Immature natural killer cell (primary cell): ENCODE measurements around the gene TAS2R19. TPM values are rescaled to one million over a fixed set of nuclear protein-coding genes. Genes with fewer than 3 reads are reported as not detected.
A peak's percentile ranks its signal among the peaks of the same experiment; 100 is the strongest.
"Not testable (repeated sequence)": the region's sequence is repeated elsewhere in the genome, so short reads cannot be mapped to it uniquely, and the experiment has no call there.

Experiments used
- DNase-seq, 3 donors: peaks; one replicate each; pipeline ENCODE4 v3.0.0; 2022; ENCODE audit warnings: mixed read lengths in 1 of 3
- H3K27ac Mint-ChIP-seq, 6 donors: one replicate each; pipeline ENCODE4 v1.8.0; 2020; ENCODE audit warnings: mixed read lengths in 6 of 6, mild to moderate bottlenecking in 5 of 6, inconsistent platforms in 4 of 6, moderate library complexity in 3 of 6
- H3K27me3 Mint-ChIP-seq, 3 donors: one replicate each; pipeline ENCODE4 v1.8.0; 2020 to 2021; ENCODE audit warnings: low read depth in 3 of 3, mild to moderate bottlenecking in 3 of 3, mixed read lengths in 3 of 3, moderate library complexity in 3 of 3, inconsistent platforms in 1 of 3
- H3K36me3 Mint-ChIP-seq, 3 donors: one replicate each; pipeline ENCODE4 v1.8.0; 2020; ENCODE audit warnings: mixed read lengths in 3 of 3, inconsistent platforms in 2 of 3, mild to moderate bottlenecking in 2 of 3
- H3K4me1 Mint-ChIP-seq, 2 donors: one replicate each; pipeline ENCODE4 v1.8.0; 2020; ENCODE audit warnings: inconsistent platforms in 2 of 2, mild to moderate bottlenecking in 2 of 2, mixed read lengths in 2 of 2, moderate library complexity in 1 of 2
- H3K4me3 Mint-ChIP-seq, 5 donors: one replicate each; pipeline ENCODE4 v1.8.0; 2020; ENCODE audit warnings: mild to moderate bottlenecking in 5 of 5, mixed read lengths in 5 of 5, inconsistent platforms in 3 of 5, moderate library complexity in 3 of 5
- H3K9me3 Mint-ChIP-seq, 6 donors: one replicate each; pipeline ENCODE4 v1.8.0; 2020; ENCODE audit warnings: mild to moderate bottlenecking in 6 of 6, mixed read lengths in 6 of 6, inconsistent platforms in 4 of 6, moderate library complexity in 3 of 6
- polyA plus RNA-seq, 3 donors: library from polyadenylated mRNA; unstranded; fragments of 300-500 nt; fragmentation: Illumina TruSeq; gene quantifications; one replicate each; pipeline ENCODE4 v1.2.3, GENCODE V29; 2021

TAS2R19 gene
- polyA plus RNA-seq = not detected

- Mint-ChIP-seq H3K36me3 (peaks cover 8 to 17% (median 9%) of the 10 kb centered on the region in 3 donors), H3K27me3 (peaks cover 0 to 3% (median 0%) of the 10 kb centered on the region in 3 donors), H3K27ac (no peak within 1 kb of the TSS), H3K9me3 (peaks cover 0 to 7% (median 3%) of the 10 kb centered on the region in 6 donors), H3K4me1 (peaks cover 0 to 17% of the 10 kb centered on the region in 2 donors), H3K4me3 (no peak within 1 kb of the TSS)
- DNase-seq = no peak
Observed at GRCh38 chr12:11022520-11022919, at the start of gene TAS2R19. TAS2R19 (minus strand) TSS chr12:11022620; CDS start chr12:11022571, 49 bp downstream.

GRCh38 chr12:11071414-11071813 is 49.0 kb upstream of the TAS2R19 start:
- no peaks in the 10 kb centered on the region for H3K36me3 Mint-ChIP-seq
- peaks cover 0 to 2% (median 0%) of the 10 kb centered on the region in 3 donors for H3K27me3 Mint-ChIP-seq
- no peak overlapping the region for H3K27ac Mint-ChIP-seq
- no peak for DNase-seq
- H3K9me3 Mint-ChIP-seq = no peaks in the 10 kb centered on the region
- H3K4me1 Mint-ChIP-seq = peaks cover 2 to 12% of the 10 kb centered on the region in 2 donors
- H3K4me3 Mint-ChIP-seq = no peak overlapping the region

GRCh38 chr12:11070999-11071398 is 48.6 kb upstream of the TAS2R19 start:
- Mint-ChIP-seq H3K4me3 (no peak overlapping the region), H3K4me1 (peaks cover 2 to 12% of the 10 kb centered on the region in 2 donors), H3K36me3 (no peaks in the 10 kb centered on the region), H3K27me3 (peaks cover 0 to 2% (median 0%) of the 10 kb centered on the region in 3 donors), H3K9me3 (no peaks in the 10 kb centered on the region), H3K27ac (no peak overlapping the region)
- no peak for DNase-seq

- H3K36me3 Mint-ChIP-seq = no peaks in the 10 kb centered on the region
- H3K27ac Mint-ChIP-seq = no peak overlapping the region
- H3K4me1 Mint-ChIP-seq = peaks cover 2 to 12% of the 10 kb centered on the region in 2 donors
- DNase-seq = no peak
- no peaks in the 10 kb centered on the region for H3K9me3 Mint-ChIP-seq
- no peak overlapping the region for H3K4me3 Mint-ChIP-seq
- peaks cover 0 to 2% (median 0%) of the 10 kb centered on the region in 3 donors for H3K27me3 Mint-ChIP-seq
Observed at GRCh38 chr12:11069854-11070365, 47.5 kb upstream of the TAS2R19 start.

GRCh38 chr12:11067514-11067913 is 45.1 kb upstream of the TAS2R19 start:
- peaks cover 0 to 2% (median 0%) of the 10 kb centered on the region in 3 donors for H3K27me3 Mint-ChIP-seq
- H3K36me3 Mint-ChIP-seq = no peaks in the 10 kb centered on the region
- H3K4me1 Mint-ChIP-seq = peaks cover 0 to 14% of the 10 kb centered on the region in 2 donors
- H3K27ac Mint-ChIP-seq = no peak overlapping the region
- DNase-seq = no peak
- H3K4me3 Mint-ChIP-seq = no peak overlapping the region
- no peaks in the 10 kb centered on the region for H3K9me3 Mint-ChIP-seq

GRCh38 chr12:11062194-11062593 is 39.8 kb upstream of the TAS2R19 start, which contains the start of gene TAS2R46:
TAS2R46 (minus strand) TSS chr12:11062294; CDS start chr12:11062294, 0 bp downstream.
- H3K4me3 Mint-ChIP-seq = not testable (repeated sequence)

GRCh38 chr12:11059784-11060183 is 37.4 kb upstream of the TAS2R19 start:
- Mint-ChIP-seq H3K36me3 (no peaks in the 10 kb centered on the region), H3K9me3 (no peaks in the 10 kb centered on the region), H3K4me1 (peaks cover 8 to 40% of the 10 kb centered on the region in 2 donors), H3K27ac (no peak overlapping the region), H3K27me3 (no peaks in the 10 kb centered on the region), H3K4me3 (no peak overlapping the region)
- no peak for DNase-seq

More at GRCh38 chr12:11062194-11062593, 39.8 kb upstream of the TAS2R19 start, which contains the start of gene TAS2R46:
- H3K9me3 Mint-ChIP-seq, H3K27me3 Mint-ChIP-seq, H3K36me3 Mint-ChIP-seq, DNase-seq: not testable (repeated sequence)
- peak within 1 kb of the TSS in 4 of 6 donors; percentile 14 to 35 (median 20) for H3K27ac Mint-ChIP-seq
- H3K4me1 Mint-ChIP-seq = peaks cover 8 to 40% of the 10 kb centered on the region in 2 donors

GRCh38 chr12:11059041-11059440 is 36.6 kb upstream of the TAS2R19 start:
- H3K4me3 Mint-ChIP-seq = no peak overlapping the region
- no peak for DNase-seq
- peaks cover 8 to 40% of the 10 kb centered on the region in 2 donors for H3K4me1 Mint-ChIP-seq
- no peaks in the 10 kb centered on the region for H3K27me3 Mint-ChIP-seq
- no peaks in the 10 kb centered on the region for H3K9me3 Mint-ChIP-seq
- H3K27ac Mint-ChIP-seq = no peak overlapping the region
- H3K36me3 Mint-ChIP-seq = no peaks in the 10 kb centered on the region

GRCh38 chr12:11055306-11055705 is 32.9 kb upstream of the TAS2R19 start:
- peaks cover 2 to 9% (median 4%) of the 10 kb centered on the region in 6 donors for H3K9me3 Mint-ChIP-seq
- no peak overlapping the region for H3K4me3 Mint-ChIP-seq
- H3K36me3 Mint-ChIP-seq = peaks cover 9 to 12% (median 10%) of the 10 kb centered on the region in 3 donors
- H3K27me3 Mint-ChIP-seq = no peaks in the 10 kb centered on the region
- peaks cover 2 to 18% of the 10 kb centered on the region in 2 donors for H3K4me1 Mint-ChIP-seq
- no peak overlapping the region for H3K27ac Mint-ChIP-seq
- DNase-seq = no peak

- H3K27ac Mint-ChIP-seq, H3K4me3 Mint-ChIP-seq, DNase-seq, H3K27me3 Mint-ChIP-seq: not testable (repeated sequence)
- Mint-ChIP-seq H3K36me3 (peaks cover 21 to 27% (median 23%) of the 10 kb centered on the region in 3 donors), H3K4me1 (peaks cover 2 to 24% of the 10 kb centered on the region in 2 donors), H3K9me3 (peaks cover 2 to 11% (median 6%) of the 10 kb centered on the region in 6 donors)
Observed at GRCh38 chr12:11049806-11050531, 27.5 kb upstream of the TAS2R19 start.

- peaks cover 6 to 37% (median 36%) of the 10 kb centered on the region in 3 donors for H3K36me3 Mint-ChIP-seq
- not testable (repeated sequence) for DNase-seq, H3K27ac Mint-ChIP-seq, H3K27me3 Mint-ChIP-seq, H3K9me3 Mint-ChIP-seq, H3K4me3 Mint-ChIP-seq
- peaks cover 8 to 35% of the 10 kb centered on the region in 2 donors for H3K4me1 Mint-ChIP-seq
Observed at GRCh38 chr12:11041366-11041765, 18.9 kb upstream of the TAS2R19 start.

GRCh38 chr12:11040162-11040561 is 17.7 kb upstream of the TAS2R19 start:
- Mint-ChIP-seq H3K4me3 (no peak overlapping the region), H3K27ac (no peak overlapping the region), H3K27me3 (no peaks in the 10 kb centered on the region), H3K4me1 (peaks cover 8 to 34% of the 10 kb centered on the region in 2 donors), H3K36me3 (peaks cover 3 to 39% (median 33%) of the 10 kb centered on the region in 3 donors), H3K9me3 (no peaks in the 10 kb centered on the region)
- DNase-seq = no peak

GRCh38 chr12:11039171-11039570 is 16.8 kb upstream of the TAS2R19 start:
- H3K27me3 Mint-ChIP-seq = no peaks in the 10 kb centered on the region
- H3K4me1 Mint-ChIP-seq = peaks cover 6 to 34% of the 10 kb centered on the region in 2 donors
- H3K27ac Mint-ChIP-seq = no peak overlapping the region
- peaks cover 3 to 37% (median 24%) of the 10 kb centered on the region in 3 donors for H3K36me3 Mint-ChIP-seq
- DNase-seq = no peak
- H3K9me3 Mint-ChIP-seq = no peaks in the 10 kb centered on the region
- H3K4me3 Mint-ChIP-seq = no peak overlapping the region

- Mint-ChIP-seq H3K36me3 (peaks cover 7 to 16% (median 13%) of the 10 kb centered on the region in 3 donors), H3K4me1 (peaks cover 0 to 26% of the 10 kb centered on the region in 2 donors)
- H3K27me3 Mint-ChIP-seq, DNase-seq, H3K27ac Mint-ChIP-seq, H3K9me3 Mint-ChIP-seq, H3K4me3 Mint-ChIP-seq: not testable (repeated sequence)
Observed at GRCh38 chr12:11033959-11034358, 11.5 kb upstream of the TAS2R19 start.
